Nephron progenitor cell (in vitro differentiated cells): Measurements from ENCODE around the gene OXSR1.
A peak's percentile ranks its signal among the peaks of the same experiment; 100 is the strongest.

Experiments
- DNase-seq: peaks from one replicate; pipeline ENCODE4 v3.0.0; 2021
- H3K27ac Mint-ChIP-seq: 2 replicates; pipeline ENCODE4 v1.8.0; 2021; ENCODE audit warnings: mild to moderate bottlenecking, moderate library complexity, mixed read lengths
- H3K27me3 Mint-ChIP-seq: 2 replicates; pipeline ENCODE4 v1.8.0; 2021; ENCODE audit warnings: mild to moderate bottlenecking, low read depth, mixed read lengths; ENCODE audit not compliant: poor library complexity
- H3K36me3 Mint-ChIP-seq: 2 replicates; pipeline ENCODE4 v1.8.0; 2021; ENCODE audit warnings: low read depth, mixed read lengths
- H3K4me1 Mint-ChIP-seq: 2 replicates; pipeline ENCODE4 v1.8.0; 2021; ENCODE audit warnings: mixed read lengths
- H3K4me3 Mint-ChIP-seq: 2 replicates; pipeline ENCODE4 v1.8.0; 2021; ENCODE audit warnings: mild to moderate bottlenecking, moderate library complexity, mixed read lengths
- H3K9me3 Mint-ChIP-seq: 2 replicates; pipeline ENCODE4 v1.8.0; 2021; ENCODE audit warnings: mild to moderate bottlenecking, moderate library complexity, mixed read lengths
- TF ChIP-seq, protein P1 (sequence below): fragments of 200-600 bp; sonication (generic); IDR thresholded peaks from 2 replicates; pipeline ENCODE4 v1.5.0; 2021; ENCODE audit warnings: antibody characterized with exemption

Gene OXSR1

DNA sequence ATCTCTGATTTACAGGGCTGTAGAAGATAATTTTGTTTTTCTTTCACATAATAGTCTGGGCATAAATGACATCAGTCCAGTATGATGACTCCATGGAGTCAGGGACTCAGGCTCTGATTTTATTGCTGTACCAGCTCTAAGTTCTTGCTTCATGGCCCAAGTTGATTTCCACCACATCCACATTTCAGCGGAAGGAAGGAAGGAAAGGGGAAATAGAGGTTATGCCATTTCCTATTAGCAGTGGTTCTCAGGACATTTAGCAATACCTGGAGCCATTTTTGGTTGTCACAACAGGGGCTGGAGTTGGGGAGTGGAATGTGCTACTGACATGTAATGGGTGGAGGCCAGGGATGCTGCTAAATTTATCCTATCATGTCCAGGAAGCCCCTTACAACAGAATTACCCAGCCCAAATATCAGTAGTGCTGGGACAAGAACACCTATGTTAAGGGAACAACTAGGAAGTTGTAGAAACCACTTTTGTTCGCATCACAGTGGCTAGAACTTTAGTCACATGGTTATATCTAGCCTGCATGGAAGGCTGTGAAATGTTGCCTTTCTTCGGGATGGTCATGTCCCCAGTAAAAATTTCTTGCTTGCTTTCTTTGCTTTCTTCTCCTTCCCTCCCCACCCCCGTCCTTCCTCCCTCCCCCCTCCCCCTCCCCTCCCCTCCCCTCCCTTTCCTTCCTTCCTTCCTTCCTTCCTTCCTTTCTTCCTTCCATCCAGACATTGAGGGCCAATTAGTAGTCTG is 42.1 kb downstream of the OXSR1 start:
- Mint-ChIP-seq H3K4me3 (no peak overlapping the region), H3K36me3 (peaks cover 54% of the 10 kb centered on the region), H3K4me1 (peaks cover 17% of the 10 kb centered on the region), H3K27ac (peak overlapping the region; percentile 34), H3K27me3 (no peaks in the 10 kb centered on the region), H3K9me3 (no peaks in the 10 kb centered on the region)
- TF ChIP-seq, protein P1, sequence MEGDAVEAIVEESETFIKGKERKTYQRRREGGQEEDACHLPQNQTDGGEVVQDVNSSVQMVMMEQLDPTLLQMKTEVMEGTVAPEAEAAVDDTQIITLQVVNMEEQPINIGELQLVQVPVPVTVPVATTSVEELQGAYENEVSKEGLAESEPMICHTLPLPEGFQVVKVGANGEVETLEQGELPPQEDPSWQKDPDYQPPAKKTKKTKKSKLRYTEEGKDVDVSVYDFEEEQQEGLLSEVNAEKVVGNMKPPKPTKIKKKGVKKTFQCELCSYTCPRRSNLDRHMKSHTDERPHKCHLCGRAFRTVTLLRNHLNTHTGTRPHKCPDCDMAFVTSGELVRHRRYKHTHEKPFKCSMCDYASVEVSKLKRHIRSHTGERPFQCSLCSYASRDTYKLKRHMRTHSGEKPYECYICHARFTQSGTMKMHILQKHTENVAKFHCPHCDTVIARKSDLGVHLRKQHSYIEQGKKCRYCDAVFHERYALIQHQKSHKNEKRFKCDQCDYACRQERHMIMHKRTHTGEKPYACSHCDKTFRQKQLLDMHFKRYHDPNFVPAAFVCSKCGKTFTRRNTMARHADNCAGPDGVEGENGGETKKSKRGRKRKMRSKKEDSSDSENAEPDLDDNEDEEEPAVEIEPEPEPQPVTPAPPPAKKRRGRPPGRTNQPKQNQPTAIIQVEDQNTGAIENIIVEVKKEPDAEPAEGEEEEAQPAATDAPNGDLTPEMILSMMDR, result no peak
- no peak for DNase-seq

DNA sequence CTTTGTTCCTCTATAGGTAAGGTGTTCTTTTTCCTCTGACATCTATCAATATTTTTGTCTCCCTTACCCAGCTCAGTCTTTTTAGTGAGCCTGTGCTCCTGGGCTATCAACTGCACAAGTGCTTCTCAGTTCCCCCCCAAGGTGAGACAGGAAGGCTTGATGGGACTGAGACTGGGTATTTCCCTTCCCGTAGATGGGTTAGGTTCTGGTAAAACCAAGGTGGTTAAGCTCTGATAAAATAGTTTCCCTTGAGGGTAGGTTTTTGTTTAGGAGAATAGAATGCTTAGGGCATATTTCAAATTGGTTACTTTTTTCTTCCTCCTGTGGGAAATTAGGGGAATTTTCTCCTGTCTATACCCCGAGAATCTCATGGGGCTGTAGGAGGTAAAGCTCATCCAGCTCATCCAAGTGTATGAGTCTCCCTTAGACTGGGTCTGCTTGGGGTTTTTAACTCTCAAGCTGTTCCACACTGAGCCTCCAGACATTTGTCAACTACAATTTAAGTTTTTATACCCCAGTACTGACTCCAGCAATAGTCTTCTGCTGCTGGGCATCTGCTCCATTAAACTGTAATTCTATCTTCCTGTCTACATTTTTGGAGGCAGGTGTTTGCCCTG is 44.9 kb downstream of the OXSR1 start:
- TF ChIP-seq, protein P1, result no peak
- DNase-seq, result no peak
- Mint-ChIP-seq H3K27ac (peak overlapping the region; percentile 52), H3K9me3 (no peaks in the 10 kb centered on the region), H3K27me3 (no peaks in the 10 kb centered on the region), H3K36me3 (peaks cover 42% of the 10 kb centered on the region), H3K4me3 (no peak overlapping the region), H3K4me1 (peaks cover 10% of the 10 kb centered on the region)

DNA sequence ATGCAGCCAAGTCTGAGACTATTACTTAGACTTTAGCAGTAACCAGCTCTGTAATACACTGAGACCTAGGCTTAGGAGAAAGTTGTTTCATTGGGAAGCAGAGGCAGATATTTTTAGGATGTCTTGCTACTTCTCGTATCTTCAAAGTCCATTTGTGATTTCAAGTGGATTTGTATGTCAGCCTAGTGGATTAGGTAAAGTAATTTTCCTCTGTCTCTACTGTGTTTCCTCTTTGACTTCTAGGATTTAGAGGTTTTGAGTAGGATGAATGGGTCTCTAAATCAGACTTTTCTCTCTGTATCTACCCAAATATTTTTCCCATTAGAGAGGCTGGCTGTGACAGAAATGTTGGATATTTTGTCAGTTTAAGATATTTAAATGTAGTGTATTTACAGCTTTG is 46.8 kb downstream of the OXSR1 start:
- TF ChIP-seq, protein P1, result no peak
- Mint-ChIP-seq H3K36me3 (peaks cover 48% of the 10 kb centered on the region), H3K9me3 (no peaks in the 10 kb centered on the region), H3K4me3 (no peak overlapping the region), H3K4me1 (peaks cover 10% of the 10 kb centered on the region), H3K27me3 (no peaks in the 10 kb centered on the region), H3K27ac (no peak overlapping the region)
- no peak for DNase-seq

DNA sequence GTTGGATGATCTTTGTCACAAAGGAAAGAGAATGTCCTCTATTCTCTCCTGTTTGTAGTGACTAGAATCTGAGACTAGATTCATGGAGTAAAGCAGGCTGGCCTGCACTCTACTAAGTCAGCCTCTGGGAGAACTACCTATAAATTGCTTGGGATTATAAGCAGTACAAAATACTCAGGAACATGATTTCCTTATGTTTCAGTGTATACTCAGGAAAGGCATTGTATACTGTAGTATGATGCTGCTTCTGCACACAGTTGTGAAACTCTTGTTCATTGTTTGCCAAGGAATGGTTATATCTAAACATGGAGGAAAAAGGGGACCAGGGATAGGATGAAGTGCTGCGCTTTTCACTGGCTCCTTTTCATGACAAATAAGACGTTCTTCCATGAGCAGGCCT is 49.2 kb downstream of the OXSR1 start:
- Mint-ChIP-seq H3K27me3 (no peaks in the 10 kb centered on the region), H3K9me3 (no peaks in the 10 kb centered on the region), H3K36me3 (peaks cover 49% of the 10 kb centered on the region), H3K4me3 (no peak overlapping the region), H3K4me1 (peaks cover 10% of the 10 kb centered on the region), H3K27ac (no peak overlapping the region)
- TF ChIP-seq, protein P1, result no peak
- no peak for DNase-seq

DNA sequence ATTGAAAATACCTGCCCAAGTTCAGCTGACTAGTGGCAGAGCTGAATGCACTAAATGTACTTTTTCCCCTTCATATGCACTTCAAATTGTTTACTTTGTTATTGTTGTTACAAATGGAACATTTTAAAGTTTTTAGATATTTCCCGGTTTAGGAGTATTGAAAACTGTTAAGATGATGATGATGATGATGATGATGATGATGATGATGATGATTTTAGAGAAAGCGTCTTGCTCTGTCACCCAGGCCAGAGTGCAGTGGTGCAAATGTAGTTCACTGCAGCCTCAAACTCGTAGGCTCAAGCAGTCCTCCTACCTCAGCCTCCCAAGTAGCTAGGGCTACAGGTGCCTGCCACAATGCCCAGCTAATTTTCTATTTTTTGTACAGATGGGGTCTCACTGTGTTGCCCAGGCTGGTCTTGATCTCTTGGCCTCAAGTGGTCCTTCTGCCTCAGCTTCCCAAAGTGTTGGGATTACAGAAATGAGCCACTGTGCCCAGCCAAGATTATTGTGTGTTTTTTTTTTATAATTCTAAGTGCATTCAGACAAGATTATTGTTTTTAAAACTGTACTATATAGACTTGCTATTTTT is 54.4 kb downstream of the OXSR1 start:
- TF ChIP-seq, protein P1, result no peak
- no peaks in the 10 kb centered on the region for H3K4me1 Mint-ChIP-seq
- no peaks in the 10 kb centered on the region for H3K9me3 Mint-ChIP-seq
- no peaks in the 10 kb centered on the region for H3K27me3 Mint-ChIP-seq
- DNase-seq, result no peak
- H3K36me3 Mint-ChIP-seq, result peaks cover 45% of the 10 kb centered on the region
- no peak overlapping the region for H3K4me3 Mint-ChIP-seq
- H3K27ac Mint-ChIP-seq, result no peak overlapping the region
